Measurements from ENCODE around the gene VWA8.

The VWA8 gene

GRCh38 chr13:41827507-41828213 lies 133.2 kb downstream of the VWA8 start:
- TF ChIP-seq POLR2AphosphoS5 (IDR thresholded peaks at IDR 0.05; ENCODE audit: low read depth, low read length): no peak
- TF ChIP-seq TAF1 (IDR thresholded peaks at IDR 0.05; ENCODE audit: borderline replicate concordance, insufficient read depth, low read length): no peak
- TF ChIP-seq FOXP2 (optimal IDR thresholded peaks at IDR 0.05; ENCODE audit: borderline replicate concordance, extremely low read depth, extremely low read length, insufficient read depth): no peak
- TF ChIP-seq REST (IDR thresholded peaks at IDR 0.05; ENCODE audit: insufficient read depth in 1 of 2, low read depth in 2 of 2, low read length in 2 of 2): no peak
- TF ChIP-seq SIN3A (IDR thresholded peaks at IDR 0.05; ENCODE audit: borderline replicate concordance, insufficient read depth, low read length): no peak

GRCh38 chr13:41825691-41826090 lies 135.2 kb downstream of the VWA8 start:
- TF ChIP-seq FOXP2 (optimal IDR thresholded peaks at IDR 0.05; ENCODE audit: borderline replicate concordance, extremely low read depth, extremely low read length, insufficient read depth) (no peak), POLR2AphosphoS5 (IDR thresholded peaks at IDR 0.05; ENCODE audit: low read depth, low read length) (no peak), TAF1 (IDR thresholded peaks at IDR 0.05; ENCODE audit: borderline replicate concordance, insufficient read depth, low read length) (no peak), SIN3A (IDR thresholded peaks at IDR 0.05; ENCODE audit: borderline replicate concordance, insufficient read depth, low read length) (no peak), REST (IDR thresholded peaks at IDR 0.05; ENCODE audit: insufficient read depth in 1 of 2, low read depth in 2 of 2, low read length in 2 of 2) (no peak)

- TF ChIP-seq TAF1 (IDR thresholded peaks at IDR 0.05; ENCODE audit: borderline replicate concordance, insufficient read depth, low read length) (no peak), FOXP2 (optimal IDR thresholded peaks at IDR 0.05; ENCODE audit: borderline replicate concordance, extremely low read depth, extremely low read length, insufficient read depth) (no peak), REST (IDR thresholded peaks at IDR 0.05; ENCODE audit: insufficient read depth in 1 of 2, low read depth in 2 of 2, low read length in 2 of 2) (no peak), SIN3A (IDR thresholded peaks at IDR 0.05; ENCODE audit: borderline replicate concordance, insufficient read depth, low read length) (no peak), POLR2AphosphoS5 (IDR thresholded peaks at IDR 0.05; ENCODE audit: low read depth, low read length) (no peak)
These were observed 137.4 kb downstream of the VWA8 start for GRCh38 chr13:41823476-41823875.

GRCh38 chr13:41822560-41822959 lies 138.3 kb downstream of the VWA8 start:
- TF ChIP-seq REST (IDR thresholded peaks at IDR 0.05; ENCODE audit: insufficient read depth in 1 of 2, low read depth in 2 of 2, low read length in 2 of 2) (no peak), SIN3A (IDR thresholded peaks at IDR 0.05; ENCODE audit: borderline replicate concordance, insufficient read depth, low read length) (no peak), POLR2AphosphoS5 (IDR thresholded peaks at IDR 0.05; ENCODE audit: low read depth, low read length) (no peak), FOXP2 (optimal IDR thresholded peaks at IDR 0.05; ENCODE audit: borderline replicate concordance, extremely low read depth, extremely low read length, insufficient read depth) (no peak), TAF1 (IDR thresholded peaks at IDR 0.05; ENCODE audit: borderline replicate concordance, insufficient read depth, low read length) (no peak)
